SJSA1 (cell line): ENCODE measurements around the gene PIGB. TPM values are rescaled to one million over a fixed set of nuclear protein-coding genes. Genes with fewer than 3 reads are reported as not detected.
A peak's percentile ranks its signal among the peaks of the same experiment; 100 is the strongest.
"Not testable (repeated sequence)": the region's sequence is repeated elsewhere in the genome, so short reads cannot be mapped to it uniquely, and the experiment has no call there.

Experiments
- DNase-seq, 2 experiments: peaks; one replicate each; pipeline ENCODE4 v3.0.0-alpha.2; 2015 to 2020; ENCODE audit warnings: low spot score in 2 of 2, low read depth in 1 of 2
- H3K27ac ChIP-seq: fragments of 250-450 bp; sonication (Bioruptor Pico); 2 replicates; pipeline ENCODE4 v1.5.1; 2020; ENCODE audit warnings: mild to moderate bottlenecking, moderate library complexity
- H3K27me3 ChIP-seq: fragments of 250-450 bp; sonication (Bioruptor Pico); replicated peaks from 2 replicates; pipeline ENCODE4 v1.5.1; 2020; ENCODE audit warnings: mild to moderate bottlenecking, moderate library complexity
- H3K36me3 ChIP-seq: fragments of 250-450 bp; sonication (Bioruptor Pico); 2 replicates; pipeline ENCODE4 v1.5.1; 2020; ENCODE audit warnings: mild to moderate bottlenecking
- H3K4me1 ChIP-seq: fragments of 250-450 bp; sonication (Bioruptor Pico); replicated peaks from 2 replicates; pipeline ENCODE4 v1.6.1; 2021; ENCODE audit warnings: mild to moderate bottlenecking
- H3K4me3 ChIP-seq: fragments of 250-450 bp; sonication (Bioruptor Pico); 2 replicates; pipeline ENCODE4 v1.5.1; 2020; ENCODE audit warnings: mild to moderate bottlenecking
- H3K9me3 ChIP-seq: fragments of 250-450 bp; sonication (Bioruptor Pico); replicated peaks from 2 replicates; pipeline ENCODE4 v1.5.1; 2020; ENCODE audit warnings: mild to moderate bottlenecking
- total RNA-seq: library from RNA; depleted of rRNA; stranded (reverse); fragments of >200 nt; shearing (Covaris generic); gene quantifications from 2 replicates; pipeline ENCODE4 v1.2.3, GENCODE V29; 2014

Gene PIGB
- total RNA-seq, 1 experiment from 2014 or later, result 17.0 TPM

DNA sequence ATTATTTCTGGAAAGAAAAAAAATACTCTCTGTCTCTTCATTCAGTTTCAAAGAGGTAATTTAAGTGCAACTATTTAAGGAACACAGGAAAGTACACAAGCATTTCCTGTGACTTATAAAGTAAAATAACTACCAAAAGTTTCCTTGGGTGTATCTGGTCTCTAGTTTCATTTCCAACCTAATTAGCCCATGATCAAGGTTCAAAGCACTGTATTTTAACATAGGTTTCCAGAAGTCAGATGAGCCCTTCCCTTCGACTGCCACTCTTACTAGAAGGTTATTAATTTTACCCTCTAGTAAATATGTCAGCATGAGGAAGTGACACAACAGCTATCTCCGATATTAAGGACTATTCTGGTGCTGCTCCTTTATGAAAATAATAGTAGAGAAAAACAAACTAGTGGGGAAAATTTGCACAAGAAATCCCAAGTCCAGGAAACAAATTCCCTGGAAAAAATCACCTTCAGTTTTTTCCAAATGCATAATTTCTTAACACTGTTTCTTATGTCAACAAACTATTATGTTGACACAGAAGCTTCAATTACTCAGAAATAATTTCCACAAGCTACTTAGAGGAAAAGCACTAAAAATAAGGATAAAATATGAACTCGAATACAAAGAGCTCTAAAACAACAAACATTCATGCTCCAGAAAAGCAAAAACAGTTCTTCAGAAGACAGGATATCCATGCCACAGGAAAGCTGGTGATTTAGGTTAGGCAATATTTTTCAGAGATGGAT is 53.8 kb downstream of the PIGB start:
- no peaks in the 10 kb centered on the region for H3K27me3 ChIP-seq
- H3K36me3 ChIP-seq, result no peaks in the 10 kb centered on the region
- no peaks in the 10 kb centered on the region for H3K9me3 ChIP-seq
- no peak for DNase-seq
- no peak overlapping the region for H3K27ac ChIP-seq
- no peak overlapping the region for H3K4me3 ChIP-seq
- H3K4me1 ChIP-seq, result no peaks in the 10 kb centered on the region

DNA sequence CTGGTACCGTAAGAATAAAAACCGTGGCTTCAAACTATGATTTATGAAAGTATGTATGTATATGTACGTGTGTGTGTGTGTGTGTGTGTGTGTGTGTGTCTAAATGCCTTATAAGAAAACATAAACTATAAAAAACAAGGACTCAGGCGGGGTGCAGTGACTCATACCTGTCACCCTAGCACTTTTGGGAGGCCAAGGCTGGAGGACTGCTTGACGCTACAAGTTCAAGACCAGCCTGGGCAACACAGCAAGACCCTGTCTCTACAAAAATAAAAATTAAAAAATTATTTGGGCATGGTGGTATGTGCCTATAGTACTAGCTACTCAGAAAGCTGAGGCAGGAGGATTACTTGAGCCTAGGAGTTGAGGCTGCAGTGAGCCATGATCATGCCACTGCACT is 60.1 kb downstream of the PIGB start:
- no peak for DNase-seq
- H3K27me3 ChIP-seq, result no peaks in the 10 kb centered on the region
- no peaks in the 10 kb centered on the region for H3K9me3 ChIP-seq
- no peaks in the 10 kb centered on the region for H3K4me1 ChIP-seq
- no peak overlapping the region for H3K4me3 ChIP-seq
- H3K27ac ChIP-seq, result no peak overlapping the region
- no peaks in the 10 kb centered on the region; the same call in 1 of the 2 replicates for H3K36me3 ChIP-seq

DNA sequence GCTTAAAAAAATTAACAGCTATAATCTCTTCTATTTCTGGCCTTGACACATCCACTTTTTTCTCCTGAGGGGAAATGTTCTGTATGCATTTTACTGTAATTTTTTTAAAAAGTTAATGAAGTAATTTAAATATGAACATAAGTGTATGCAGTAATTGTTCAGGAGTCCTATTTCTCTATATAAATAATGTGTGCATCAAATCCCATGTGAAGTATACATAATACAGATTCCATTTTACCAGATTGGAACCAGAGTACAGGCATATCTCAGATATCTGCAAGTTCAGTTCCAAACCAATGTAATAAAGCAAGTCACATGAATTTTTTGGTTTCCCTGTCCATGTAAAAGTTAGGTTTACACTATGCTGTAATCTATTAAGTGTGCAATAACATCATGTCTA is 62.6 kb downstream of the PIGB start:
- H3K27me3 ChIP-seq, result no peaks in the 10 kb centered on the region

DNA sequence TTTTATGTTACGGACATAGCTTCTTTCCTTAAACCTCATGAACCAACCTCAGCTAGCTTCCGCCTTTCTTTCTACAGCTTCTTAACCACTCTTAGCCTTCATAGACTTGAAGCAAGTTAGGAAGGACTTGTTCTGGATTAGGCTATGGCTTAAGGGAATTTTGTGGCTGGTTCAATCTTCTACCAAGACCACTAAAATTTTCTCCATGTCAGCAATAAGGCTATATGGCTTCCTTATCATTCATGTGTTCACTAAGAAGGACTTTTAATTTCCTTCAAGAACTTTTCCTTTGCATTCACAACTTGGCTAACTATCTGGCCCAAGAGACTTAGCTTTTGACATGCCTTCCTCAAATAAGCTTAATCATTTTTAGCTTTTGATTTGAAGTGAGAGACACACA is 64.7 kb downstream of the PIGB start:
- Histone ChIP-seq H3K27me3 (no peaks in the 10 kb centered on the region), H3K36me3 (no peaks in the 10 kb centered on the region; the same call in 1 of the 2 replicates), H3K4me3 (no peak overlapping the region), H3K27ac (no peak overlapping the region), H3K9me3 (no peaks in the 10 kb centered on the region), H3K4me1 (no peaks in the 10 kb centered on the region)
- DNase-seq, result no peak

More for the DNA sequence above, 62.6 kb downstream of the PIGB start:
- no peaks in the 10 kb centered on the region for H3K9me3 ChIP-seq
- no peak overlapping the region for H3K4me3 ChIP-seq
- no peak for DNase-seq
- no peaks in the 10 kb centered on the region for H3K4me1 ChIP-seq
- H3K27ac ChIP-seq, result no peak overlapping the region
- H3K36me3 ChIP-seq, result no peaks in the 10 kb centered on the region; the same call in 1 of the 2 replicates

DNA sequence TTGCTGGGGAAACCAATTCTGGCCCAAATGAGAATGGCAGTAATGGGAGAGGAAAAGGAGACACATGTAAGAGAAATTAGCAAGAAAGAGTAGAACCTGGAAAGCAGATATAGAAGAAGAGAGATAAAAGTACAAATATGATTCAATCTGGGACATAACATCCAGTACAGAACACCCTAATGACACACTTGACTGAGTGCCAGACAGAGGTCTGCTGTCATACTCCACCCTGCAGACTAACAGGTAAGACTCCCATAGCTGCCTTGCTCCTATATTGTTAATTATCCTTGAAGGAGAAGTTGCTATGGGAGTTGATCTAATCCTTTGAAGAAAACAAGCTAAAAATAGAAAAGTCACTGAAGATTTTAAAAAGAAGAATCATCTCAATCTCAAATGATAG is 68.0 kb downstream of the PIGB start:
- no peaks in the 10 kb centered on the region for H3K27me3 ChIP-seq
- H3K9me3 ChIP-seq, result no peaks in the 10 kb centered on the region
- no peaks in the 10 kb centered on the region; the same call in 1 of the 2 replicates for H3K4me1 ChIP-seq
- H3K4me3 ChIP-seq, result no peak overlapping the region
- H3K36me3 ChIP-seq, result no peaks in the 10 kb centered on the region; the same call in 1 of the 2 replicates
- DNase-seq, result no peak
- H3K27ac ChIP-seq, result no peak overlapping the region

DNA sequence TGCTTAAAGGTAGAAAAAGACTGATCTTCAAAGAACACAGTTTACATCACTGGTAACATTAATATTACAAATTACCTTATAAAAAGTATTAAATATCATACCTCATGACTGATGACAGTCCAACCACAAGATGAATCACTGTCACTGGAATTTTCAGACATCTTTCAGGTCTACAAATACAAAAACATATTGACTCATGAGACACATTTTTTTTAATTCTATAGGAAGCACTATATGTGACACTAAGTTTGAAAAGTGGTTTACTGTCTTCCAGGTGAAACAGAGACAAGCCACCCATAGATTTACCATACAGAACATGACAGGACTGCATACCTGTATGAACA is 70.2 kb downstream of the PIGB start:
- no peaks in the 10 kb centered on the region; the same call in 1 of the 2 replicates for H3K36me3 ChIP-seq
- H3K4me1 ChIP-seq, result no peaks in the 10 kb centered on the region; the same call in 1 of the 2 replicates
- H3K27me3 ChIP-seq, result no peaks in the 10 kb centered on the region
- H3K9me3 ChIP-seq, result no peaks in the 10 kb centered on the region
- no peak overlapping the region for H3K27ac ChIP-seq
- H3K4me3 ChIP-seq, result no peak overlapping the region
- peak in 1 of 2 experiments; percentile 6 for DNase-seq

DNA sequence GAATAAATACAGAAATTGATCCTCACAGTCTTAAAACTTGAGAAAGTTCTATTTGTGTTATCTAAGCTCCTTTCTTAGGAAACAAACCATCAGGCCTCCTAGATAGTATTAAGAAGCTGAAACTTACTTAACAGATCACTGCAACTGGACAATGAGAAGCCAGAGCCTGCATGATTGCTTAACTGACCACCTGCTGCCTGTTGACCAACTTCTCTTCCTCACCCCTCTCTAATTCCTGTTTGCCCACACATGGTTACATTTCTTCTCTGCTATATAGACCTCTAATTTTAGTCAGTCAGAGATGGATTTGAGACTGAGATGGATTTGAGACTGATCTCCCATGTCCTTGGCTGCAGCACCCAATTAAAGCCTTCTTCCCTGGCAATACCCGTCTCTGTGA is 75.7 kb downstream of the PIGB start:
- H3K27ac ChIP-seq, result no peak overlapping the region
- DNase-seq, result no peak
- no peaks in the 10 kb centered on the region for H3K9me3 ChIP-seq
- no peak overlapping the region for H3K4me3 ChIP-seq
- no peaks in the 10 kb centered on the region for H3K27me3 ChIP-seq
- H3K36me3 ChIP-seq, result no peaks in the 10 kb centered on the region
- no peaks in the 10 kb centered on the region for H3K4me1 ChIP-seq

DNA sequence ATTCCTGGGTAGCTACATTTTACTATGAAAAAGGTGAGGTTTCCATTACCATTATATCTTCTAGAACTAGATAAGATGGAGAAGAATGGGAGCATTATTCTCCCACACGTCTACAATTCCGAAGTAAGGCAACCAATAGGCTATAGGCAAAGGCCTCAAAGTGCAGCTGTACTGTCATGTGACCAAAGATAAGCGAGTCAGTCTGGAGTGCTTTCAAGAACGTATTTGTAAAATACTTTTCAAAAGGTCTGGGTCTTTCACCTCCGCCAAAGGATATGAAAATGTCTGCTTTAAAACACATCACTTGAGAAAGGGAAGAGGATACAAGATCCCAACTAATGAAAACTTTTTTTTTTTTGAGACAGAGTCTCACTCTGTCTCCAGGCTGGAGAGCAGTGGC is 79.2 kb downstream of the PIGB start:
- no peak for DNase-seq
- Histone ChIP-seq H3K4me3 (no peak overlapping the region), H3K4me1 (no peaks in the 10 kb centered on the region), H3K36me3 (no peaks in the 10 kb centered on the region), H3K27me3 (no peaks in the 10 kb centered on the region), H3K27ac (no peak overlapping the region), H3K9me3 (no peaks in the 10 kb centered on the region)

DNA sequence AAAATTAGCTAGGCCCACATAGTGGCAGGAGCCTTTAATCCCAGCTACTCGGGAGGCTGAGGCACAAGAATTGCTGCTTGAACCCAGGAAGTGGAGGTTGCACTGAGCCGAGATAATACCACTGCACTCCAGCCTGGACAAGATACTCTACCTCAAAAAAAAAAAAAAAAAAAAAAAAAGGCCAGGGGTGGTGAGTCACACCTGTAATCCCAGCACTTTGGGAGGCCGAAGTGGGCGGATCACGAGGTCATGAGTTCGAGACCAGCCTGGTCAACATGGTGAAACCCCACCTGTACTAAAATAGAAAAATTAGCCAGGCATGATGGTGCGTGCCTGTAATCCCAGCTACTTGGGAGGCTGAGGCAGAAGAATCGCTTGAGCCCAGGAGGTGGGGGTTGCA is 81.0 kb downstream of the PIGB start:
- not testable (repeated sequence) for H3K9me3 ChIP-seq, H3K4me3 ChIP-seq, DNase-seq, H3K27ac ChIP-seq, H3K4me1 ChIP-seq, H3K36me3 ChIP-seq, H3K27me3 ChIP-seq

DNA sequence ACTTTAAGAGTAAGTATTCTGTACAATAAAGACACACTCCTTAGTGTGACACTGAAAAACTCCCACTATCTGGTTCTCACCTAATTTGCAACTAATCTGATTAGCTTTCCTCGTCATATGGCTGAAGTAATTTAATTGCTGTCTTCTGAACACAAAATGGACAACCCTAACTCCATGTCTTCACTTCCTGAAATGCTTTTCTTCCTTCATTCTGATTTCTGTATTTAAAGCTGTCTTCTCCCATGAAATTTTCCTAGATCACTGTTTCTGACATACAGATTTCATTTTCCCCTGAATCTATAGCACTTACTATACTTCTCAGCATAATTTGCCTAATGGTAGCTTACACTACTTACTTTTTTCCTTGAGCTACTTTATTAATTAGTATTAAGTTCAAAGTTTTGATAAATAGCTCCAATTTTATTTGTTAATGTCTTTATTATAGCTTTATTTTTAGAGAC is 82.8 kb downstream of the PIGB start:
- Histone ChIP-seq H3K9me3 (no peaks in the 10 kb centered on the region), H3K4me3 (no peak overlapping the region), H3K36me3 (no peaks in the 10 kb centered on the region), H3K27ac (no peak overlapping the region), H3K4me1 (no peaks in the 10 kb centered on the region), H3K27me3 (no peaks in the 10 kb centered on the region)
- no peak for DNase-seq

DNA sequence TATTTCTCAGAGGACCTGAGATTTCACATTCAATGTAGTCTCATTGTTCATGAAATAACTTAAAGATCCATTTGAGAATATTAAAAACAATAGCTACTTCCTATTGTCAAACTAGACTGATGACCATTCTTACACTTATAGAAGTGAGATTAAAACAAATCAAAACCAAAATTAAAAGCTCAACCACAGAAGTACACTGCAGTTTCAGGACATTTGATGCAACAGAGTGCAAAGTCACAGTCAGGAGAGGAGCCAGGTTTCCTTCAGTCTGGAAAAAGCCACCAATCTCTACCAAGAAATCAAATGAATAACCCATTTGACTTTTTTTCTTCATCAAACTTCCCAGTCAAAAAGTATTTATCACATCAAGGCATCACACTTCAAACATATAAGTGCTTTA is 83.7 kb downstream of the PIGB start:
- Histone ChIP-seq H3K27ac (no peak overlapping the region), H3K27me3 (no peaks in the 10 kb centered on the region), H3K9me3 (no peaks in the 10 kb centered on the region), H3K4me3 (no peak overlapping the region), H3K4me1 (0 out of 2 replicates have a peak, but pooled peaks cover 2% of the 10 kb centered on the region), H3K36me3 (no peaks in the 10 kb centered on the region)
- no peak for DNase-seq

DNA sequence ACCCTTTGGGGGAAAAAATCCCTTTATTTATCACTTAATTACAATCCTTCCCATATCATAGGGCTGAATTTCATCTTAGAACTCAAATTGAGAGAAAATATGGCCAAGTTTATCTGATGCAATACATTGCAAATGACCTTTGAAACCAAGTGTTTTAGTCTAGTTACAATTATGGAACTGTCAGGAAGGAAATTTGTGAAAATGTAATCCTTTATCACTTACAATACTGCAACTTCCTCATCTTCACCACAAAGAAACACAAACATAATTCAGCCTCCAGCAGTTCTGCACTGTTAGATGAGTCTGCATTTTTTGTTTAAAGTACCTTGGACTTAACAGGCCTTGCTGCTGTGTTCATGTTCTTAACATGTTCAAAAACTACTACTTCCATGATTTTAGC is 84.5 kb downstream of the PIGB start:
- Histone ChIP-seq H3K4me3 (no peak overlapping the region), H3K9me3 (no peaks in the 10 kb centered on the region), H3K36me3 (no peaks in the 10 kb centered on the region; the same call in 1 of the 2 replicates), H3K27ac (no peak overlapping the region), H3K27me3 (no peaks in the 10 kb centered on the region), H3K4me1 (0 out of 2 replicates have a peak, but pooled peaks cover 2% of the 10 kb centered on the region)
- DNase-seq, result no peak
